Suprapubic skin (tissue), 4 donors: Measurements from ENCODE around the gene KTN1.

Source experiments
- EP300 ChIP-seq: sonication (generic); formaldehyde crosslinking; IDR thresholded peaks from one replicate; pipeline ENCODE4 v1.6.1; 2017; ENCODE audit warnings: antibody characterized with exemption
- POLR2A ChIP-seq, 2 donors: fragments of 450-650 bp; IDR thresholded peaks; one replicate each; pipeline ENCODE4 v1.6.1; 2017; ENCODE audit warnings: antibody characterized with exemption in 2 of 2, mild to moderate bottlenecking in 2 of 2, moderate library complexity in 2 of 2
- POLR2AphosphoS5 ChIP-seq, 3 donors: sonication (generic); formaldehyde crosslinking; IDR thresholded peaks; one replicate each; pipeline ENCODE4 v1.6.1; 2017; ENCODE audit warnings: antibody characterized with exemption in 3 of 3
- TF ChIP-seq, protein P1 (sequence below), 2 donors: fragments of 200-600 bp in 1 of 2; fragments of 450-650 bp in 1 of 2; sonication (generic) in 1 of 2; IDR thresholded peaks; one replicate each; pipeline ENCODE4 v1.5.1; 2016 to 2019; ENCODE audit warnings: antibody characterized with exemption in 2 of 2, mild to moderate bottlenecking in 1 of 2, moderate library complexity in 1 of 2

DNA sequence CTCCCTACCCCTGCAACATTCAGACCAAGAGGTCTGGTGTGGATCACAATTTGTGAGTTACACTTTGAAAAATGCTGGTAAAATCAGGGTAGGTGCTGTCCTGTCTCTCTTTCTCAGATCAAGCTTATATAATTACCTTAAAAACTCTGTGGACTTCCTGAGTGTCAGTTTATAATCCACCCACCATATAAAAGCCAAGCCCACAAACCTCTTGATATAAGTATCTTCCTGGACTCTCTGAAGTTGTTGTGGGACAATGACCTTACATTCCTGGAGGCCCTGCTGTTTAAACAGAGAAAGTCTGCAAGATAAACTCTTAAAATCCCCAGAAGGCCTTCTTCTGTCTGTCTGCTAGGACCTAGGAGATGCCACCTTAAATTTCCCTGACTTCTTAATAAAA lies 11.4 kb upstream of the KTN1 start:
- TF ChIP-seq, protein P1, sequence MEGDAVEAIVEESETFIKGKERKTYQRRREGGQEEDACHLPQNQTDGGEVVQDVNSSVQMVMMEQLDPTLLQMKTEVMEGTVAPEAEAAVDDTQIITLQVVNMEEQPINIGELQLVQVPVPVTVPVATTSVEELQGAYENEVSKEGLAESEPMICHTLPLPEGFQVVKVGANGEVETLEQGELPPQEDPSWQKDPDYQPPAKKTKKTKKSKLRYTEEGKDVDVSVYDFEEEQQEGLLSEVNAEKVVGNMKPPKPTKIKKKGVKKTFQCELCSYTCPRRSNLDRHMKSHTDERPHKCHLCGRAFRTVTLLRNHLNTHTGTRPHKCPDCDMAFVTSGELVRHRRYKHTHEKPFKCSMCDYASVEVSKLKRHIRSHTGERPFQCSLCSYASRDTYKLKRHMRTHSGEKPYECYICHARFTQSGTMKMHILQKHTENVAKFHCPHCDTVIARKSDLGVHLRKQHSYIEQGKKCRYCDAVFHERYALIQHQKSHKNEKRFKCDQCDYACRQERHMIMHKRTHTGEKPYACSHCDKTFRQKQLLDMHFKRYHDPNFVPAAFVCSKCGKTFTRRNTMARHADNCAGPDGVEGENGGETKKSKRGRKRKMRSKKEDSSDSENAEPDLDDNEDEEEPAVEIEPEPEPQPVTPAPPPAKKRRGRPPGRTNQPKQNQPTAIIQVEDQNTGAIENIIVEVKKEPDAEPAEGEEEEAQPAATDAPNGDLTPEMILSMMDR (IDR thresholded peaks at IDR 0.05): no peak
- TF ChIP-seq EP300 (no peak), POLR2AphosphoS5 (IDR thresholded peaks at IDR 0.05) (no peak), POLR2A (IDR thresholded peaks at IDR 0.05) (no peak)
